GM19351 (cell line): Measurements from ENCODE around the gene RPS19BP1.

Experiments
- ATAC-seq: cut with Tn5 transposase; IDR thresholded peaks from one replicate; pipeline ENCODE4 v1.9.1; 2021; ENCODE audit warnings: mild to moderate bottlenecking, moderate library complexity; ENCODE audit not compliant: unreplicated experiment

Gene RPS19BP1

DNA sequence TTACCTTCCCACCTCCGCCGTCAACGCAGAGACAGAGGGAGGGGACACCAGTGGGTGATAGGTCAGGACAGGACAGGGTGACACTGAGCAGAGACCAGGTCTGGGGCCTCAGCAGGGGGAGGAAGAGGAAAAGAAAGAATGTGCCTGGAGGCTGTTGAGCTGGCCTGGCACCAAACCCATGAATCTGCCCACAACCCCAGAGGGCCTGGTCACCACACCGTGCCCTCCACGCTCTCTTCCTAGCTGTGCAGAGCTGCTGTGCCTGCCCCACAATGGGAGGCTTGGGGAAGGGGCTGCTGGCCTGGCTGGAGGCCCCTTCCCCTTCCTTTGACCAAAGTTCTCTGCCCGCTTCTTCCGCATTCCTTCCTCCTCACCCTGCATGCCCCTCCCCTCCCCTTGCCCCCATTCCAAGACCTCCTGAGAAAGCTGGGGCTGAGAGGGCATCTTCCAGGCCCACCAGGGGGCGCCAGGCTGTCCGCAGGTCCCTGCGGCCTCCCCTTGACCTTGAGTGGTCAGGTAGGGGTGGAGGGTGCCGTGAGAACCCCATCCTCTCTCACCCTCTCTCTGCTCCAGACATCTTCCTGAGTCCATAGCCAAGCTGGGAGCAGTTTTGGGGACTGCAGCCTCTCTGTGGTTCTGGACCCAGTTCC lies 27.0 kb upstream of the RPS19BP1 start:
- ATAC-seq = no peak

DNA sequence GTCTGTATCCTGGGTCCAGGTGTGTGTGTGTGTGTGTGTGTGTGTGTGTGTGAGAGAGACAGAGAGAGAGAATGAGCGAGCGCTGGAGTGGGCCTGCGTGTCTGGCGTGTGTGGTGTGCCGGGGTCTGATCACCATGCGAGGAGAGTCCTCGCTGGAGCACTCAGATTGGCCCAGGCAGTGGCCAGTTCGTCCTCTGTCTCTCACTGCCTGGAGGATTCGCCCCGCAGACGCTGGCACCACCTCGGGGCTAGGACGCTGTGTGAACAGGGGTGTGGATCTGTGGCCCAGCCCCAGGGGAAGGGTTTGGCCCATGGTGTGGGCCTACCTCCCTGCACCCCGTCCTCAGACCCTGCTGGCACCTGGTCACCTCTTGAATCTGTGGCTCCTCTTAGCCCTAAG lies 26.4 kb upstream of the RPS19BP1 start:
- no peak for ATAC-seq

DNA sequence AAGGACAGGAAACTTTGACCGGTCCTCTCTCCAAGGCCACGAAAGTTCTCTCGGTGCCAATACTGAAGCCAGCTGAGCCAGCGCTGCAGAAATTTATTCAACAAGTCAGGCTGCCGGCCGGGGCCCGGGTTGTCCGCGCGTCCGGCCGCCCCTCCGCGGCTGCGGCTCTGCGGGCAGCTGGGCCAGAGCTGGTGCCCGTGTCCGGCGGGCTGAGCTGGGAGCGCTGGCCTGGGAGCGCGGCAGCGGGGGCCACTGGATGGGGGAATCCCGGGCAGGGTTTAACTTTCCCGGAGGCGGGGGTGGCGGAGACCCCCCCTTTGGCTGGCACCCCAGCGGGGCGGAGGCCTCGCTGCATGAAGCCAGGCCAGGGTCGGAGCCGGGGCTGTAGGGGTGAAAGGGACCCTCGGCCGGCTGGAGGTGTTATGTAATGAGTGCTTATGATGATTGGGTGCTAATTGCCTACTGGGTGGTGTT lies 25.7 kb upstream of the RPS19BP1 start:
- no peak for ATAC-seq

DNA sequence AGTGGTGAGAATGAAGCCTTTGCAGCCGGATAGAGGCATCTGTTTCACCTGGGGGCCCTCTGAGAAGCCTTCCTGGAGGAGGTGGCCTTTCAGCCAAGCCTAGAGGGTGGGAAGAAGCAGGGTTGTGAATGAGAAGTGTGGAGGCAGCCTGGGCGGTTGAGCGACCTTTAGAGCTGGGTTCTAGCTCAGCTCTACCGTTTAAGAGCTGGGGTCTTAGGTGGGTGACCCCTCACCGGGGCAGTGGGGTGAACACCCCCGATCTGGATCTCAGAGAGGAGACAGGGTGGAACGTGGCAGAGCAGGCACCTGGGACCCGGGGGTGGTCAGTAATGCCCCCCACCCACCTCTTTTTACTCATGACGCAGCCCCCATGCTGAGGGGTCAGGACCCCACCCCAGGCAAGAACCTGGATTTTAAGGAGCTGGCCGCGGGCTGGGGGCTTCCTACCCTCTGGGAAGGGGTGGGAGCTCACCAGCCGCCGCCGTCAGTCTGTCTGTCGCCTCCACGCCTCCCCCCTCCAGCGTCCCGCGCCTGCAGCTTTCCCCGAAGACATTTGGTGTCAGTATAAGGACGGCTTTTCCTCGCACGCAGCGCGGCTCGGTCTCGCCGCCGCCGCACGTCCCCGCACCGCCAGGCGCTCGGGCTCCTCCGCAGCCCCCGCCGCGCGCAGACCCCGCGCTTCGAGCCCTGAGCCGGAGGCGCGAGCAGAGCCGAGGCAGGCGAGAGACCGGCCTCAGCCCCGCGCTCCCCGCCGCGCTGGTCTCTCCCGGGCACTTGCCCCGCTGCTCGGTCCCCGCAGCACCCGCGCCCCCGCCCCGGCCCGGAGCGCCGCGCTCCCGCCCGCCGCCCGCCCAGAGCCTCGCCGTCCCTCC lies 24.7 kb upstream of the RPS19BP1 start:
- no peak for ATAC-seq

DNA sequence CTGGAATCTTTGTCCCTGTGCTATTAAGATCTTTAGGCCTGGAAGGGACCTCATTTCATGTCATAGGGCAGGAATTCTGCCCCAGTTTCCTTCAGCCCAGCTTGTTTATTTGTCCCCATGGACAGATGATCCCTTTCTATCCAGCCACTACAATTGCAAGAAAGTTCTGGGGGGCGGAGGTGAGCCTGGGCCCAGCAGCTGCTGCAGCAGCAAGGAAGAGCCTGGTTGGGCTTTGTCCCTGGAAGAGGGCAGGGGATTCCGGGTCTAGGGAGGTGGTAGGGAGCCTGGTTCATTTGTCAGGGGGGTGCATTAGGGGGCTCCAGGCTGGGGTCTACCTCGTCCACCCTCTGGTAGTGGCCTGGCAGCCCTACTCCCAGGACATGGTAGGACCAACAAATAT lies 21.6 kb upstream of the RPS19BP1 start:
- ATAC-seq = no peak

DNA sequence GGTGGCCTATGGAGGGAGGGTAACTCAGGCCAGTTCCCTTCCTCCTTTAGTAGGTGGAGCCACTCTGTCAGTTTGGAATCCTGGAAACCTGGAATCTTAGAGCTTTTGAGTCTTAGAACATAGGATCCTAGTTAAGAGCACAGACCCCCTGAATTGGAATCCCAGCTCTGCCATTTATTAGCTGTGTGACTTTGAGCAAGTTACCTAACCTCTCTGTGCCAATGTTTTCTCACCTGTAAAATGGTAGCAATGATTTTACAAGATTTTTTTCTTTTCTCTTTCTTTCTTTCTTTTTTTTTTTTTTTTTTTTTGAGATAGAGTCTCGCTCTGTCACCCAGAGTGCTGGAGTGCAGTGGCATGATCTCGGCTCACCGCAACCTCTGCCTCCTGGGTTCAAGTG lies 20.9 kb upstream of the RPS19BP1 start:
- no peak for ATAC-seq

DNA sequence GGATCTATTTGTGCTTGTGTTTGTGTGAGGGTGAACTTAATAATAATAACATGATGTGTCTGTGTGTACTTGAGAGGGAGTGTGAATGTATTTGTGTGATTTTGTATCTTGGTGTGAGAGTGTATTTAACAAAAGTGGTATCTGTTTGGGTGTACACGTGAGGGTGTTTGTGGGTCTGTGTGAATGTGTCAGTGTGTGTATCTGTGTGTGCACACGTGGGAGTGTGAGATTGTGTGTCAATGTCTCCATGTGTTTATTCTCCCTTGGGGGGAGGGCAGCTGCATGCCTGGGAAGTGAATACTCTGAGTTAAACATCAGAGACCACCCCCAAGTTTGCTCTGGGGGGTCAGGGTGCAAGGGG lies 15.0 kb upstream of the RPS19BP1 start:
- no peak for ATAC-seq

DNA sequence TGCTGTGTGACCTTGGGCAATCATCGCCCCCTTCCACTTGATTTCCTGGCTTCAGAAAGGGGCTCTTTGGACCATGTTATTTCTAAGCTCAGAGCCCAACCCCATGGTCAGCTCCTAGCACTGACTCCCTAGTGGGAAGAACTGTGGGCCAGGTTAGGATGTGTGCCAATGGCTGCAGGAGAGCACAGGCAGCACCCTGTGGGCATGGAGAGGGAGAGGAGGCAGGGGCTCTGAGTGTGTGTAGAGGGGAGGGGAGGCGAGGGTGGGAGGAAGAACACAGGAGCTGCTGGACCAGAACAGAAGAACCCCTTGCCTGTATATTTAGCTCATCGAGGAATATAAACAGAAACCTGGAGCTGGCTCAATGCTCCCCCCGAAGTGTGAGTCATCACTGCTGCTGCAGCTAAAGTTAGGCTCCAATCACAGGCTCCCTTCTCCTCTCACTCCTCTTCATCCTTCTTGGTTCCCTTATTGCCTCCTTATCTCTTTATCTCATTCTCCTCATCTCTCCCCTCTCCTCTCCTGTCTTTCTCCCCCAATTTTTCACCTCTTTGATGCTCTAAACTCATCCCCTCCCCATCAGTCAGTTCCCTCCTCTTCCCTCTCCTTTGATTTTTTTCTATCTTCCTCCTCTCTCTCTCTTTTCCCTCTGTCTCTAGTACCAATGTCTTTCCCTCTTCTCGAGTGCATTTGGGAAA lies 14.5 kb upstream of the RPS19BP1 start:
- no peak for ATAC-seq

DNA sequence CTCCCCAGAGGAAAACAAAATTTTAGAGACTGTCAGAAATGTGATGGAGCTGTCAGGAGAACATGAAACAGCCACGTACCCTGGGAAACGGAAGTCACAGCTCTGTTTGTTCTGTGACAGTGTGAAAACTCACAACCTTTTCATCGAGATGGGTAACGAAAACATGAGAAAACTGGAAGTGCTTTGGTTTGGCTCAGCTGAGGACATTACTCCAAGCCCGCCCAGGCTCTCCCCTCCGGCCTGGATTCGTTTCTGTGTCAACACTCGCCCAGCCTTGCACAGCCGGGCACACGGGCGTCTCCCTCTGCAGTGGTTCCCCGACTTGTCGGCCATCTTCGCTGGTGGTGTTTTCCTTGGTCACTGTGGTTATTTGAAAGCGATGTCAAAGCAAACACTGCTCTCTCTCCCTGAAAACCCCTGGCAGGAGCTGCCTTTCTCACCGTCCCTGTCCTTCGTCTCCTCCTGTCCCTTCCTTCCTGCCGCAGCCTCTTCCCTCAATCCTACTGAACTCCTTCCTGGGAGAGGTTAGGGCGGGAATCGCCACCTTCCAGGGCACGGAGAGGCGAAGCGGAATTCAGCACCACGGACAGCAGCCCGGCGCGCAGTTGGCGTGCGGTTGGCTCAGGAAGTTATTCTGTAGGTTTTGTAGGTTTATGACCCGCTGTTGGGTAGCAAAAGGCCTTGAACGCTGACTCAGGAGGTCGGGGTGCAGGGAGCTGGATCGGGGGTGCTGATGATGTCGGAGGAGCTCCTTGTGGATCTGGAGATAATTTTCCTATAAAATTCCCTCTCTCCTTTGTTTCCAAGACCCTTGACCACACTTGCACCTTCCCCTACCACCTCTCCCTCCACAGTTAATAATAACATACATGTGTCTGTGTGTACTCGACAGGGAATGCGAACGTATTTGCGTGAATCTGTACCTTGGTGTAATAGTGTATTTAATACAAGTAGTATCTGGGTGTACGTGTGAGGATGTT lies 13.1 kb upstream of the RPS19BP1 start:
- no peak for ATAC-seq

DNA sequence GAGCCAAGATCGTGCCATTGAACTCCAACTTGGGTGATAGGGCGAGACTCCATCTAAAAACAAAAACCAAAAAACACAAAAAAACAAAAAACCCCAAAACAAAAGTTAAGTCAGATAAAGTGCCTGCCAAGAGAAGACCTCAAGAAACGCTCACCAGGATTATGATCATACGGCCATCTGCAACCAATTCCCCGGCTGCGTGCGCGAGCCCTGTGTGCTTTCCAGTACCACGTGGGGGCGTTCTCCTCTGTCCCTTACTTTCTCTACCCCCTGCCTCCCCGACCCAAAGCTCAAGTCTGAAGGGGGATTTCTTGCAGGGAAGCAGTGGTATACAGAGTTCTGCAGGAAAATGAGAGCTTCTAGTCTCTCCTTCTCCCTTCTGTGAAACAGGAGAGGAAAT lies 10.5 kb upstream of the RPS19BP1 start:
- no peak for ATAC-seq

DNA sequence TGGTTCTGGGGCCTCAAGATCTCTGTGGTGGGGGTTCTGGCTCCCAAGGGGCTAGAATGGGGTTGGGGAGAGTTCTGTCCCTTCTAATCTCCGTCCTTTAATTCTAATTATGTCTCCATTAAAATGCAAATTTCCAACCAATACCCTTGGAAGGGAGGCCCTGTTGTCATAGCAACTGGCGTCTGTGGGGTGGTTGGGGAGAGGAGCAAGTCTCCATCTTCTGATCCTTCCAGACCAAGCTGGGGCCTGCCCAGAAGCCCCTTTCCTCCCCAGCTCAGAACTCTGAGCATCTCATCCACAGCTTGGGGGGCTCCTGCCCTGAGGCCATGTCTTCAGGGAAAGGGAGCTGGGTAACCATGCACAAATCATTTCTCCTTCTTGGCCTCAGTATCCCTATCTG lies 5.4 kb upstream of the RPS19BP1 start:
- ATAC-seq = no peak

DNA sequence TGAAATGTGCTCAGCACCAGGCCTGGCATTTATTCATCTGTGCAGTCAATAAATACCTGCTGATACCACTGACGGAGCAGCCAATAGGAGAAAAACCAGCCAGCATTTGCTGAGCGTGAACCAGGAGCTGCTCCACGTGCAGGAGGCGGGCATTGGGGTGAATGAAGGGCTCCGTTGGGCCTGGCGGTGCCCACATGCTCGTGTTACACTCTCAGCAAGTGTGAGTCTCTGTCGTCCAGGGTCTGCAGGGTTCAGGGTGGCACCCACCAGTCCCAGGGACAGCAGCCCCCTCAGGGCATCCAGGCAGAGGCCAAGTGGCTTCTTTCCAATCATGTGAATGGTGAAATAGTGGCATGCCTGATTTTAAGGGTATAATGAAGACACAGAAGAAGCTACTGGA lies 4.2 kb upstream of the RPS19BP1 start:
- no peak for ATAC-seq

DNA sequence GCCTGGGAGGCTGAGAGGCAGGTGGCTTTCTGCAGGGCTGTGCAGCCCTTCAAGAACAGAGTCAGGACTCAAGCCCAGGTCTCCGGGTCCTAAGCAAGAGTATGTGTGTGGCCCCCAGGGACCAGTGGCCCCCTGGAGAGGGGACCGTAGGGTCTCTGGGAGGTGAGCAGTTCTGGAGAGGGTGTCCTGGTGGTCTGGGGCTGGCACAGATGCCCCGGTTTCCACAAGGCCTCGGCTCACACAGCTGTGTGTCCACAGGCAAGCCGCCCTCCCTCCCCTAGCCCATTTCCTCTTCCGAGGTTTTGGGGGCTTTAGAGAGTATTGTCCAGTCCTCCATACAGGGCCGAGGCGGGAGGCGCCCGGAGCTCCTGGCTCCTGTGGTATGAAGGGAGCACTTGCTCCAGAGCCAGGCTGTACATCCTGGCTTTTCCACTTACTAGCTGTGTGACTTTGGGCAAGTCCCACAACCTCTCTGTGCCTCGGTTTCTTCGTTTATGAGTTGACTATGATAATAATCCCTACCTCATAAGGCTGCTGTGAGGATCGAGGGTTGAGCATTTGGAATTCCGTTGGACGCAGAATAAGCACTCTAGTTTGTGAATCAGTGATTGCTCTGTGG lies 3.4 kb upstream of the RPS19BP1 start:
- no peak for ATAC-seq

DNA sequence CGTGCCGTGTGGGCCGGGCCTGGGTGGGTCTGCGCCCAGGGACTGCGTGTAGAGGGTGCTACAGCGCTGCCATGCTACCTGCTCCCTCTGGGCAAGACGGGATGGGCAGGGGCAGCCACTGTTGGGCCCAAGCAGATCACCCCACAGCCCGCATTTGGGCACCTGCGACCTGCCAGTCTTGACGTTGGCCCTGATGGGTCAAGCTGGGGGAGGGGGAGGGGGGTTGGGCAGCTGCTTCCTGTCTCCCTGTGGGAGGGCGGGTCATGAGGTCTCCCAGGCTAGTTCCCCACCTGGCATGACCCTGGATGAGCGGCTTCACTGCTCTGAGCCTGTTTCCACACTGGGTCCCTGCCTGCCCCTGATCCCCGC lies 2.8 kb upstream of the RPS19BP1 start:
- ATAC-seq = no peak

DNA sequence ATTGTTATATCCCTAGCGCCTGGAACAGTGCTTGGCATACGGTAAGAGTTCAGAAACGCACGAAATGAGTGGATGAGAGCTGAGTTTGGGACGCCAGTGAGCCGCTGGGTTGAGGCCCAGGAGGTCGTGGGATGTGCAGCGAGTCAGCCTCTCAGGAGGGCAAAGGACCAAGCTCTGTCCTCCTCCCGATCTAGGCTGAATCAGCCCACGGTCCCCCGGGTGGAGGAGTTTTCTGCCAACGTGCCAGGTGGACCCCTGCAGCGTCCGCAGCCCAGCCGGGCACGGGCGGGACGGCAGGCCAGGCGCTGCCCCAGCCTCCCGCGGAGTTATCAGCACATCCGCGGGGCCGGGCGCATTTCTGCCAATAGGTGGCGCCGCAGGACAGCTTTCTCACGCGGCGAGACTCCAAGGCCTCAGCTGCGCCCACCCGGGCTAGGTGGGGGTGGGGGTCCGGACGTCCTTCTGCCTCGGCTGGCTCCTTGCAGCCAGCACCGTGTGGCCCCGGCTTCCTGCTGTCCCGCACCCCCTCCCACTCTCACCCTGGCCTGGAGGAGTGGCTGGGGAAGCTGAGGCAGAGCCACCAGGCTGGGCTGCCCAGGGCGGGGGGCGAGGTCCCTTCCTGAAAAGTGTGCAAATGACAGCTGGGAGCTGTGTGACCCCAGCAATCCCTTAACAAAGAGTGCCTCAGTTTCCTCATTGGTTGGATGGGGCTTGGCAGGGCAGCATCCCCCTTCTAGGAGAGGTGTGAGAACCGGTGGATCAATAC lies 2.2 kb upstream of the RPS19BP1 start:
- ATAC-seq = no peak

DNA sequence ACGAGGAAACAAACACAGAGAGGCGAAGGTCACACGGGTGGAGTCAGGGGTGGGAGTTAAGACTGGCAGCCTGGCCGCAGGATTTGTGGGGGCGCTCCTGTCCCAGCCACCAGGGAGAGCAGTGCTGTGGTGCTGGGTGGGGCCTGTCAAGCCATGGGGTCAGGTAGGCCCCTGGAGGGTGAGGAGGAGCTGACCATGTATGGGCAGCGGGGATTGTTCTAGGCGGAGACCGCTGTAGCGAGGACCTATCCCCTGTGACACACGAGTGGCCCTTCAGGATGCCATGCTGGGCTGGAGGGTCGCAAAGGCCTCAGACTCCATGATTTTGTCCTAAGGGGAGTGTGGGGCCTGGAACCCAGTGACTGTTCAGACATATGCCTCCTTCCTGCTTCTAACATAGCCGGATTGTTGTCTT lies 1.6 kb upstream of the RPS19BP1 start:
- no peak for ATAC-seq

DNA sequence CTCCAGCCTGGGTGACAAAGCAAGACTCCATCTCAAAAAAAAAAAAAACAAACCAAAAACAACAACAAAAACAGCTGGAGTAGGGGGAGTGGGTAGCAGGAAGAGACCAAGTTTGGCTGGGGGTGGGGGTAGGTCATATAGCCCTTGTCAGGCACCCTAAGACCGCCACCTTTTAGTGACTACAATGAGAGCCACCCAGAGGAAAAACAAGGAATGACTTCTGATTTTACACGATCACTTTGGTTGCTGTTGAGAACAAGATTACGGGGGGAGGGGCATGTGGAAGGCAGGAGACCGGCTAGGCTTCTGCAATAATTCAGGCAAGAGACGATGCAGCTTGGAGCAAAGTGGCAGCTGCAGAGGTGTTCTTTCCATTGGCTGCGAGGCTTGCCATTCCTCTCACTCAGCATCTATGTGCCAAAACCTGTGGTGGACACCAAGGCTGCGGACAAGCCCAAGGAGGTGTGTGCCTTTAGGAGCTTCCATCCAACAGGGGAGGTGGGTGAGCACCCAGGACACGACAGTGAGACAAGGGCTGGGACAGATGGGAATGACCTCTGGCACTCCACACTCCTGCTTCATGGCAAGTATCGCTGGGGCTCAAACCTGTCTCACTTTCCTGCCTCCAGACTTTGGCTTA lies 1.7 kb downstream of the RPS19BP1 start:
- ATAC-seq = no peak

DNA sequence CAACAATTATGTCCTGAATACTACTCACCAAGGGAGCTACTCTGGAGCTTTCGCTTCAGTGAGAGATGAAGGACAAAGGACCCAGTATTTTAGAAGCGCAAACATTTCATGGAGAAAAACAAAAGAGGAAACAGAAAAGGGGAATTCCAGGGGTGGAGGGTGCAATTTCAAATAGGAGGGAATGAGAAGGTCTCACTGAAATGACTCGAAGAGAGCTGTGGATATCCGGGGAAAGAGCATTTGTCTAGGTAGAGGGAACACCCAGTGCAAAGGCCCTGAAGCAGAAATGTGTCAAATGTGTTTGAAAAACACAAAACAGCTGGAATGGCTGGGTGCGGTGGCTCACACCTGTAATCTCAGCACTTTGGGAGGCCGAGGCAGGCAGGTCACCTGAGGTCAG lies 2.4 kb downstream of the RPS19BP1 start:
- no peak for ATAC-seq

DNA sequence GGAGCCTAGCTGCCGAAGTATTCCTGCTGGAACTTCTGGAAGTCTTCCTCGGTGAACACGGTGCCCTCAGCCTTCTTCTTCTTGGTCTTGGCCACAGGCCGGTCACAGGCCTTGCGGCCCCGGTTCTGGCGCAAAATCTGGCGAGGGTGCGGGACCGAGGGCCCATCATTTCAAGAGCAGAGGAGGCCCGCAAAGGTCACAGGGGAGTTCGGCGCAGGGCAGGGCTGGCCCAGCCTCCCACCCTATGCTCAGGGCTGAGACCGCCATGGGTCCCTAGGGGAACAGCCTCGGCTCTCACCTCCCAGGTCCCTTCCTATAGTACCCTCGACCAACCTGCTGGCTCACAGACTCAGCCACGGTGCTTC lies 3.1 kb downstream of the RPS19BP1 start:
- no peak for ATAC-seq
